ENCODE measurements around the gene SLC7A10. TPM values are rescaled to one million over a fixed set of nuclear protein-coding genes. Genes with fewer than 3 reads are reported as not detected.

The SLC7A10 gene
- polyA plus RNA-seq, 1 of the 3 experiments (the other 2 are of a cell fraction): 0.02 TPM

DNA sequence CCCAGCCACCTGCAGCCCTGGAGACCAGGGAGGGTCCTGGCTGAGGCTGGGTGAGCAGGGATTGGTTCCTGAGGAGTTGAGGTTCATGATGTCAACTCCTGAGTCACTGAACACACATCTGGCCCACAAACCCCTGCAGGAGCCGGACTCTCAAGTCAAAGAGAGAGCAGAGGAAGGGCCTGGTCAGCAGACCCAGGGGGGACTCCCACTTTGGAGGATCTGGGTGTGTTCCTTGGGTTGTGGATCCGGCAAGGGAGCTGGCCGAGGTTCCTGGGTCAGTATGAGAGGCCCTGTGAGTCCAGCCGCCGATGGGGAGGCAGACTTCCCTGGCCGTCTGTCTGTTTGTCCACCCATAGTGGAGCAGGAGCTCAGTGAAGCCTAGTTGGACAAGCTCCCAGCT, 4.0 kb downstream of the SLC7A10 start:
- Histone ChIP-seq H2AFZ (ENCODE audit: low read depth) (no peak overlapping the region), H3K4me2 (no peak overlapping the region), H3K9me3 (no peaks in the 10 kb centered on the region), H3K27me3 (ENCODE audit: insufficient read depth) (peaks cover 32% of the 10 kb centered on the region), H3K79me2 (ENCODE audit: insufficient read depth) (no peaks in the 10 kb centered on the region), H3K4me3 (ENCODE audit: low read depth in 2 of 2, low read length in 1 of 2) (no peak overlapping the region), H3K9ac (no peak overlapping the region), H3K4me1 (ENCODE audit: control insufficient read depth in 1 of 2, insufficient read depth in 2 of 2, low read depth in 1 of 2, low read length in 1 of 2) (no peaks in the 10 kb centered on the region; a peak in 1 of 4 replicates), H3K36me3 (replicated peaks in 1 of 2; ENCODE audit: control insufficient read depth in 1 of 2, insufficient read depth in 2 of 2, low read length in 1 of 2) (no peaks in the 10 kb centered on the region), H4K20me1 (ENCODE audit: insufficient read depth) (no peaks in the 10 kb centered on the region), H3F3A (replicated peaks; ENCODE audit: insufficient read depth) (no peaks in the 10 kb centered on the region), H3K9me2 (no peaks in the 10 kb centered on the region), H3K27ac (ENCODE audit: low read depth in 2 of 2, low read length in 1 of 2) (no peak overlapping the region)
- CTCF ChIA-PET: interaction anchor here (0.7 to 1.0 kb wide), 3 partner anchors 10 to 13 kb away, joined by 3 to 4 read pairs (median 3); no protein-coding TSS in a partner anchor
- POLR2A ChIA-PET: no interaction called here
- WGBS (ENCODE audit: low lambda C conversion rate): 76% methylated on average over 5 of the region's 6 CpGs
- no peak for DNase-seq
- TF ChIP-seq TEAD4 (IDR thresholded peaks at IDR 0.05; ENCODE audit: borderline replicate concordance, insufficient read depth) (no peak), ELF1 (IDR thresholded peaks at IDR 0.05) (no peak), FOXJ3 (CRISPR knock-in tag; IDR thresholded peaks at IDR 0.05) (no peak), POLR2AphosphoS5 (IDR thresholded peaks at IDR 0.05; ENCODE audit: low read depth, low read length) (no peak), RAD21 (IDR thresholded peaks at IDR 0.05; ENCODE audit: low read length) (no peak)
- TF ChIP-seq, protein P1, sequence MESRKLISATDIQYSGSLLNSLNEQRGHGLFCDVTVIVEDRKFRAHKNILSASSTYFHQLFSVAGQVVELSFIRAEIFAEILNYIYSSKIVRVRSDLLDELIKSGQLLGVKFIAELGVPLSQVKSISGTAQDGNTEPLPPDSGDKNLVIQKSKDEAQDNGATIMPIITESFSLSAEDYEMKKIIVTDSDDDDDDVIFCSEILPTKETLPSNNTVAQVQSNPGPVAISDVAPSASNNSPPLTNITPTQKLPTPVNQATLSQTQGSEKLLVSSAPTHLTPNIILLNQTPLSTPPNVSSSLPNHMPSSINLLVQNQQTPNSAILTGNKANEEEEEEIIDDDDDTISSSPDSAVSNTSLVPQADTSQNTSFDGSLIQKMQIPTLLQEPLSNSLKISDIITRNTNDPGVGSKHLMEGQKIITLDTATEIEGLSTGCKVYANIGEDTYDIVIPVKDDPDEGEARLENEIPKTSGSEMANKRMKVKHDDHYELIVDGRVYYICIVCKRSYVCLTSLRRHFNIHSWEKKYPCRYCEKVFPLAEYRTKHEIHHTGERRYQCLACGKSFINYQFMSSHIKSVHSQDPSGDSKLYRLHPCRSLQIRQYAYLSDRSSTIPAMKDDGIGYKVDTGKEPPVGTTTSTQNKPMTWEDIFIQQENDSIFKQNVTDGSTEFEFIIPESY (IDR thresholded peaks at IDR 0.05; ENCODE audit: borderline replicate concordance, low read depth): no peak

DNA sequence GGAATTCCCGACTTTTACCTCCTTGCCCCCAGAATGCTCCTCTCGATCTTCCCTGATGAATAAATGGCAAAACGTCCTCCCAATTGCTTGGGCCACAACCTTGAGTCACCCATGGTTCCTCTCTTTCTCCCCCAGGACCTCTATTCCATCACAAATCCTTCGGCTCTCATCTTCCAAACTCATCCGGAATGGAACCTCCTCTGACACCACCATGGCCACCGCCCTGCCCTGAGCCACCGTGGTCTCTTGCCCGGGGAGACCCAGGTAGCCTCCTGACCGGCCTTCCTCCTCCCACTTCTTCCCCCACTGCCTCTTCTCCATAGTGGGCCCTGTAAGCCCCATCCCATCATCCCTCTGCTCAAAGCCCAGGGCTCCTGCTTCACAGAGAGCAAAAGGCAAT, 4.9 kb downstream of the SLC7A10 start:
- Histone ChIP-seq H3K27ac (ENCODE audit: low read depth in 2 of 2, low read length in 1 of 2) (no peak overlapping the region), H3F3A (replicated peaks; ENCODE audit: insufficient read depth) (no peaks in the 10 kb centered on the region), H3K36me3 (replicated peaks in 1 of 2; ENCODE audit: control insufficient read depth in 1 of 2, insufficient read depth in 2 of 2, low read length in 1 of 2) (no peaks in the 10 kb centered on the region), H3K79me2 (ENCODE audit: insufficient read depth) (no peaks in the 10 kb centered on the region), H2AFZ (ENCODE audit: low read depth) (no peak overlapping the region), H3K4me2 (no peak overlapping the region), H3K27me3 (ENCODE audit: insufficient read depth) (peaks cover 23% of the 10 kb centered on the region), H3K9ac (no peak overlapping the region), H3K4me3 (ENCODE audit: low read depth in 2 of 2, low read length in 1 of 2) (no peak overlapping the region), H3K9me2 (no peaks in the 10 kb centered on the region), H3K9me3 (no peaks in the 10 kb centered on the region), H3K4me1 (ENCODE audit: control insufficient read depth in 1 of 2, insufficient read depth in 2 of 2, low read depth in 1 of 2, low read length in 1 of 2) (no peaks in the 10 kb centered on the region; a peak in 1 of 4 replicates), H4K20me1 (ENCODE audit: insufficient read depth) (no peaks in the 10 kb centered on the region)
- POLR2A ChIA-PET: no interaction called here
- CTCF ChIA-PET: interaction anchor here (0.7 to 1.0 kb wide), 3 partner anchors 9 to 14 kb away, joined by 3 to 4 read pairs (median 3); no protein-coding TSS in a partner anchor
- no peak for DNase-seq
- WGBS (ENCODE audit: low lambda C conversion rate): 64% methylated on average over 9 of the region's 9 CpGs
- TF ChIP-seq, protein P1 (IDR thresholded peaks at IDR 0.05; ENCODE audit: borderline replicate concordance, low read depth): no peak
- TF ChIP-seq RFX5 (IDR thresholded peaks at IDR 0.05; ENCODE audit: low read length) (no peak), RCOR1 (IDR thresholded peaks at IDR 0.05; ENCODE audit: low read length) (no peak), CHD2 (IDR thresholded peaks at IDR 0.05; ENCODE audit: low read length, partially characterized antibody) (no peak), TAF1 (IDR thresholded peaks at IDR 0.05; ENCODE audit: borderline replicate concordance, low read depth, low read length) (no peak), YY1 (IDR thresholded peaks at IDR 0.05; ENCODE audit: low read depth) (no peak), GABPA (IDR thresholded peaks at IDR 0.05; ENCODE audit: low read depth) (no peak), MXI1 (IDR thresholded peaks at IDR 0.05; ENCODE audit: low read depth, low read length) (no peak)
- TF ChIP-seq, protein P2, sequence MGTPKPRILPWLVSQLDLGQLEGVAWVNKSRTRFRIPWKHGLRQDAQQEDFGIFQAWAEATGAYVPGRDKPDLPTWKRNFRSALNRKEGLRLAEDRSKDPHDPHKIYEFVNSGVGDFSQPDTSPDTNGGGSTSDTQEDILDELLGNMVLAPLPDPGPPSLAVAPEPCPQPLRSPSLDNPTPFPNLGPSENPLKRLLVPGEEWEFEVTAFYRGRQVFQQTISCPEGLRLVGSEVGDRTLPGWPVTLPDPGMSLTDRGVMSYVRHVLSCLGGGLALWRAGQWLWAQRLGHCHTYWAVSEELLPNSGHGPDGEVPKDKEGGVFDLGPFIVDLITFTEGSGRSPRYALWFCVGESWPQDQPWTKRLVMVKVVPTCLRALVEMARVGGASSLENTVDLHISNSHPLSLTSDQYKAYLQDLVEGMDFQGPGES (IDR thresholded peaks at IDR 0.05; ENCODE audit: low read depth, low read length): no peak
- TF ChIP-seq, protein P3, sequence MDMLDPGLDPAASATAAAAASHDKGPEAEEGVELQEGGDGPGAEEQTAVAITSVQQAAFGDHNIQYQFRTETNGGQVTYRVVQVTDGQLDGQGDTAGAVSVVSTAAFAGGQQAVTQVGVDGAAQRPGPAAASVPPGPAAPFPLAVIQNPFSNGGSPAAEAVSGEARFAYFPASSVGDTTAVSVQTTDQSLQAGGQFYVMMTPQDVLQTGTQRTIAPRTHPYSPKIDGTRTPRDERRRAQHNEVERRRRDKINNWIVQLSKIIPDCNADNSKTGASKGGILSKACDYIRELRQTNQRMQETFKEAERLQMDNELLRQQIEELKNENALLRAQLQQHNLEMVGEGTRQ (IDR thresholded peaks at IDR 0.05; ENCODE audit: borderline replicate concordance, low read depth, low read length): no peak
- TF ChIP-seq, protein P4, sequence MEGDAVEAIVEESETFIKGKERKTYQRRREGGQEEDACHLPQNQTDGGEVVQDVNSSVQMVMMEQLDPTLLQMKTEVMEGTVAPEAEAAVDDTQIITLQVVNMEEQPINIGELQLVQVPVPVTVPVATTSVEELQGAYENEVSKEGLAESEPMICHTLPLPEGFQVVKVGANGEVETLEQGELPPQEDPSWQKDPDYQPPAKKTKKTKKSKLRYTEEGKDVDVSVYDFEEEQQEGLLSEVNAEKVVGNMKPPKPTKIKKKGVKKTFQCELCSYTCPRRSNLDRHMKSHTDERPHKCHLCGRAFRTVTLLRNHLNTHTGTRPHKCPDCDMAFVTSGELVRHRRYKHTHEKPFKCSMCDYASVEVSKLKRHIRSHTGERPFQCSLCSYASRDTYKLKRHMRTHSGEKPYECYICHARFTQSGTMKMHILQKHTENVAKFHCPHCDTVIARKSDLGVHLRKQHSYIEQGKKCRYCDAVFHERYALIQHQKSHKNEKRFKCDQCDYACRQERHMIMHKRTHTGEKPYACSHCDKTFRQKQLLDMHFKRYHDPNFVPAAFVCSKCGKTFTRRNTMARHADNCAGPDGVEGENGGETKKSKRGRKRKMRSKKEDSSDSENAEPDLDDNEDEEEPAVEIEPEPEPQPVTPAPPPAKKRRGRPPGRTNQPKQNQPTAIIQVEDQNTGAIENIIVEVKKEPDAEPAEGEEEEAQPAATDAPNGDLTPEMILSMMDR (IDR thresholded peaks at IDR 0.05): no peak
- TF ChIP-seq, protein P5, sequence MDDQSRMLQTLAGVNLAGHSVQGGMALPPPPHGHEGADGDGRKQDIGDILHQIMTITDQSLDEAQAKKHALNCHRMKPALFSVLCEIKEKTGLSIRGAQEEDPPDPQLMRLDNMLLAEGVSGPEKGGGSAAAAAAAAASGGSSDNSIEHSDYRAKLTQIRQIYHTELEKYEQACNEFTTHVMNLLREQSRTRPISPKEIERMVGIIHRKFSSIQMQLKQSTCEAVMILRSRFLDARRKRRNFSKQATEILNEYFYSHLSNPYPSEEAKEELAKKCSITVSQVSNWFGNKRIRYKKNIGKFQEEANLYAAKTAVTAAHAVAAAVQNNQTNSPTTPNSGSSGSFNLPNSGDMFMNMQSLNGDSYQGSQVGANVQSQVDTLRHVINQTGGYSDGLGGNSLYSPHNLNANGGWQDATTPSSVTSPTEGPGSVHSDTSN (IDR thresholded peaks at IDR 0.05): no peak
- TF ChIP-seq, protein P6, sequence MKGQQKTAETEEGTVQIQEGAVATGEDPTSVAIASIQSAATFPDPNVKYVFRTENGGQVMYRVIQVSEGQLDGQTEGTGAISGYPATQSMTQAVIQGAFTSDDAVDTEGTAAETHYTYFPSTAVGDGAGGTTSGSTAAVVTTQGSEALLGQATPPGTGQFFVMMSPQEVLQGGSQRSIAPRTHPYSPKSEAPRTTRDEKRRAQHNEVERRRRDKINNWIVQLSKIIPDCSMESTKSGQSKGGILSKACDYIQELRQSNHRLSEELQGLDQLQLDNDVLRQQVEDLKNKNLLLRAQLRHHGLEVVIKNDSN (IDR thresholded peaks at IDR 0.05; ENCODE audit: borderline replicate concordance, low read depth): no peak

Measured in SK-N-SH (cell line).